HUES64 (cell line): ENCODE data around the gene CPZ.
"Not testable (repeated sequence)": the region's sequence is repeated elsewhere in the genome, so short reads cannot be mapped to it uniquely, and the experiment has no call there.

ENCODE experiments used
- H3K27ac ChIP-seq: 2 replicates; pipeline ENCODE4 v1.7.0; 2013; ENCODE audit warnings: low read depth, low read length, inconsistent platforms
- H3K27me3 ChIP-seq: 2 replicates; pipeline ENCODE4 v1.6.1; 2013; ENCODE audit warnings: mild to moderate bottlenecking, low read length; ENCODE audit not compliant: insufficient read depth
- H3K36me3 ChIP-seq: 2 replicates; pipeline ENCODE4 v1.6.1; 2013; ENCODE audit warnings: mild to moderate bottlenecking, low read length; ENCODE audit not compliant: insufficient read depth
- H3K4me1 ChIP-seq: 2 replicates; pipeline ENCODE4 v1.6.1; 2013; ENCODE audit warnings: mild to moderate bottlenecking, low read length, moderate library complexity; ENCODE audit not compliant: insufficient read depth
- H3K4me3 ChIP-seq: 2 replicates; pipeline ENCODE4 v1.5.1; 2013; ENCODE audit warnings: mild to moderate bottlenecking, low read length, moderate library complexity
- H3K9ac ChIP-seq: 2 replicates; pipeline ENCODE4 v1.6.1; 2013; ENCODE audit warnings: mild to moderate bottlenecking, low read depth, low read length
- H3K9me3 ChIP-seq: 2 replicates; pipeline ENCODE4 v1.6.1; 2013; ENCODE audit warnings: low read depth, low read length; ENCODE audit not compliant: insufficient read depth
- WGBS: fragments of 150-250, 120-280 bp; methylation state at CpG from one replicate; pipeline ENCODE4 v1.1.7; 2013; ENCODE audit warnings: missing lambda C conversion rate; 5-methylcytosine and 5-hydroxymethylcytosine counted together

Gene CPZ

DNA sequence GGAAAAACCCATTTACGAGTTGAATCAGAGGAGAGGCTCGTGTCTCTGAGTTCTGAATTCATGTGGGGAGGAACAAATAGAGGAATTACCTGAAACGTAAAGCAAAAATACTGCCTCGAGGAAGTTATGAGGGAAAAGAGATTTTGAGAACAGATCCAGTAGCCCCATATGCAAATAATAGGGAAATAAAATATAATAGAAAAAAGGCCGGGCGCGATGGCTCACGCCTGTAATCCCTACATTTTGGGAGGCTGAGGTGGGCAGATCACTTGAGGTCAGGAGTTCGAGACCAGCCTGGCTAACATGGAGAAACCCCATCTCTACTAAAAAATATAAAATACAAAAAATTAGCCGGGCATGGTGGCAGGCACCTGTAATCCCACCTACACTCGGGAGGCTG, 42.2 kb downstream of the CPZ start:
- H3K27me3 ChIP-seq, H3K4me3 ChIP-seq, H3K36me3 ChIP-seq, H3K4me1 ChIP-seq, H3K9ac ChIP-seq, H3K27ac ChIP-seq, H3K9me3 ChIP-seq: not testable (repeated sequence)
- no CpG with 5 or more reads among the region's 11 CpGs for WGBS

DNA sequence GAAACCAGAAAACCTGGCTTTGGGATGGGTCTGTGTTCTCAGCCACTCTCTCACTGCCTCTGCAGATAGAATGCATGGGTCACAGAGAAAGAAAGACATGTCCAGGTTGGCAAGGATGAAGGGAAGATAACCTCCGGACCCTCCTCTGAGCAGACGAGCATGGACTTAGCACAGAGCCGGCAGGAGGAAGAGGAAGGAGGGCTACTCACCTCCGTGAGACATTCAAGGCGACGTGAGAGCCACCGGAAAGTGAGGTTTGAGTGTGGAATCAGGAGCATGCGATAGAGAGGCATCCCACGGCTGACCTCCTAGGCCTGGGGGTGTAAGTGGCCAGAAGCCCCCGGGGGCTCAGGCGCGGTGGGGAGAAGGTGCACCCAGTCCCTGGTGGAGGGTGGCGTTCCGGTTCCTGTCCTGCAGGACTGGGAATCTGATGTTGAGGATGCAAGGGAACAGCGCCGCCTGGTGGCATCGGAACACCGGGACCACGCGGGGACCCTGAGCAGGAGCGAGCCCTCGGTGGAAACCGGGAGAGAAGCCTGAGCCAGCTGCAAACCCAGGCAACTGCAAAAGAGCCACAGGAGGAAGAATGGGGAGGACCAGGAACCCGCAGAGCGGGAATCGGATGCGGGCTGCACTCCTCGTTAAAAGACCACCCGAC, 43.5 kb downstream of the CPZ start:
- H3K27ac ChIP-seq, H3K27me3 ChIP-seq, H3K9me3 ChIP-seq, H3K4me1 ChIP-seq, H3K9ac ChIP-seq, H3K4me3 ChIP-seq, H3K36me3 ChIP-seq: not testable (repeated sequence)
- WGBS: no CpG with 5 or more reads among the region's 29 CpGs

DNA sequence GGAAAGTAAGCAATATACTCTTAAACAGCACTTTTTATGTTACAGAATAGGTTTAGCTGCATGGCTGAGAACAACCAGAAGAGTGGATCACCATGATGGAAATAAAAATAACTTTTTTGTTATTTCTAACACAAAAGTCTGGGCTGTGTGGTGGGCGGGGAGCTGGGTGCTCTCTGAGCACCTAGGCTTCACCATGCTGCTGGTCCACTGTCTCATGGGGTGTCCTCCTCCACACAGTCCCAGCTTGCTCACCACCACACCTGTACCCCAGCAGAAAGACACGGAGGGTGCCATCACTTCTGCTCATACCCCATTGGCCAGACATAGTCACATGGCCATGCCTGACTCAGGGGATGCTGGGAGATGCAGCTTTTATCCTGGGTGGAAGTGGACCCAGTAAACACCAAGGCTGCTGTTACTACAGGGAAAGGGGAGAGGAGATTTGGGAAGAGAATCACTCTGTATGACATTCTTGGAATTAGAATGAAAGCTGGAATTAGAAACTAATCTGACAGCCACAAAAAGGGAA, 45.0 kb downstream of the CPZ start:
- Histone ChIP-seq H3K4me1 (no peaks in the 10 kb centered on the region), H3K4me3 (no peak overlapping the region), H3K36me3 (no peaks in the 10 kb centered on the region), H3K9me3 (no peaks in the 10 kb centered on the region), H3K9ac (no peak overlapping the region), H3K27me3 (peaks cover 7% of the 10 kb centered on the region), H3K27ac (no peak overlapping the region)
- WGBS: 83% methylated on average over 2 of the region's 2 CpGs

DNA sequence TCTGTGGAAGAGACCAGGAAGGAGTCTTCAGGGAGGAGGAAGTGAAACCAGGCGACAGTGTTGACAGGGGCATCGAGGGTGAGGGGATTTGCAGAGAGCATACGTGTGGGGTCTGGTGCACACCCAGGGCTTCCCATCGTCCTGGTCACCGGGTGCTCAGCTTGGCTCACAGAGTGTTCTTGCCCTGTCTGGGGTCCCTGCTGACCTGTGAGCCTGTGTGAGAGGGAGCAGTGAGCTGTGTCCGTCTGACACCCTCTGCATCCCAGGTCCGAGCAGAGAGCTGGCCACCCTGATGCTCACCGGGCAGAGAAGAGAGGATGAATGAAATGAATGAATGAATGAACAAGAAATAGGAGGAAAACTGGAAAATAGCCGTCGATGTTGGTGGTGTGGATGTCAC, 46.5 kb downstream of the CPZ start:
- Histone ChIP-seq H3K27me3 (peaks cover 7% of the 10 kb centered on the region), H3K9me3 (no peaks in the 10 kb centered on the region), H3K27ac (no peak overlapping the region), H3K9ac (no peak overlapping the region), H3K4me3 (no peak overlapping the region), H3K4me1 (no peaks in the 10 kb centered on the region), H3K36me3 (no peaks in the 10 kb centered on the region)
- WGBS: 90% methylated on average over 10 of the region's 10 CpGs

DNA sequence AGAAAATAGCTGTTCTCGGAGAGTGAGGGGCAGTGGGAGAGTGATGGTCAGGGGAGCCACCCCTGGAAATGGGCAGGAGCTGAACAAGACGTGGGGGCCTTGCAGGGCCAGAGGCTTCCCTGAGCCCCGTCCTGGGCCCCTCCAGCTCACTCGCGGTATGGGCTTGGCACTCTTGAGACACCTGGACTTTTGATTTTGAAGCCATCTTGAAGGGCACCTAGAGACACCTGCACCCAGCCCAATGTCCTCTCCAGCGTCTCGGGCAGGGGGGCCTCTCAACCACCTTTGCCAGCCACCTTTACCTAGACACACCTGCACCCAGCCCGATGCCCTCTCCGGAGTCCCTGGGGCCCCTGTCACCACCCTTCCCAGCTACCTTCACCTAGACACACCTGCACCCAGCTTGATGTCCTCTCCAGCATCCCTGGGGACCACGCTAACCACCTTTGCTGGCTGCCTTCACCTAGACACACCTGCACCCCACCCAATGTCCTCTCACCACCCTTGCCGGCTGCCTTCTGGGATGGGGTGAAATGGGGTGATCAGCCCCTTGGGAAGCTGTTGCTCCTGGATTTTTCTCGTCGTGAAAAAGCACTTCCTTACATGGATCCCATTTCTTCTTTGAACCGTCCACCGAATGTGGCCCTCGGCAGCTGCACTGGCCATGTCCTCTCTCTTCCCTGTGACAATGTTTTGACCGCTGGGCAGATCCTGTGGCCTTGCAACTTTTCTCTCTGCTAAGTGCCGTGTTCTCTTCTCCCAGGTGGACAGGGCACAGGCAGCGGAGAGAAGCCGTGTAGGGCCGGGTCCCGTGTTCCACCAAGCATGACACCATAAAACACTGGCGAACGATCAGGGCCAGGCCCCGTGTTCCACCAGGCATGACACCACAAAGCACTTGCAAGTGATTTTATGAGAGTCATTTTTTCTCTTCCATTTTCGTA, 47.5 kb downstream of the CPZ start:
- Histone ChIP-seq H3K9me3 (no peaks in the 10 kb centered on the region), H3K9ac (no peak overlapping the region), H3K27ac (no peak overlapping the region), H3K27me3 (peaks cover 7% of the 10 kb centered on the region), H3K4me1 (no peaks in the 10 kb centered on the region), H3K36me3 (no peaks in the 10 kb centered on the region), H3K4me3 (no peak overlapping the region)
- 94% methylated on average over 26 of the region's 26 CpGs for WGBS

DNA sequence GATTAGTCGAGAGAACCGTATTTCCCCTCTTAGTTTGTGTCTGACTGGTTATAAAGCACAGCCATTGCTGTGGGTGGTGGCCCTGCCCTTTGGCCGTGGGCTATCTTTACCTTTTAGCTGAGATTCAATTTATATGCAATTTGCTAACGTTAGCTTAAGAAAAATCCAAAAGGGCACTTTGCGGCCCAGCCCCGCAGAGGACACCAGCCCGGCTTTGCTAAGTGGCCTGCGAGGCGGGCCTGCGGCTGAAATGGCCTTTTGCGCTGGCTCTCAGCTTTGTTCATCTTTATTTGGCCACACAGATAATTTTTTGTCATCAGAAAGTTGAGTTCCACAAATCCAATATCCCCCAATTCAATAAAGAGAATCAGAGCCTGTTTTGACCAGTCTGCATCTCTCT, 48.3 kb downstream of the CPZ start:
- no peaks in the 10 kb centered on the region for H3K36me3 ChIP-seq
- H3K4me1 ChIP-seq: no peaks in the 10 kb centered on the region
- peaks cover 7% of the 10 kb centered on the region for H3K27me3 ChIP-seq
- H3K4me3 ChIP-seq: no peak overlapping the region
- 92% methylated on average over 11 of the region's 11 CpGs for WGBS
- no peak overlapping the region for H3K9ac ChIP-seq
- H3K9me3 ChIP-seq: no peaks in the 10 kb centered on the region
- no peak overlapping the region for H3K27ac ChIP-seq

DNA sequence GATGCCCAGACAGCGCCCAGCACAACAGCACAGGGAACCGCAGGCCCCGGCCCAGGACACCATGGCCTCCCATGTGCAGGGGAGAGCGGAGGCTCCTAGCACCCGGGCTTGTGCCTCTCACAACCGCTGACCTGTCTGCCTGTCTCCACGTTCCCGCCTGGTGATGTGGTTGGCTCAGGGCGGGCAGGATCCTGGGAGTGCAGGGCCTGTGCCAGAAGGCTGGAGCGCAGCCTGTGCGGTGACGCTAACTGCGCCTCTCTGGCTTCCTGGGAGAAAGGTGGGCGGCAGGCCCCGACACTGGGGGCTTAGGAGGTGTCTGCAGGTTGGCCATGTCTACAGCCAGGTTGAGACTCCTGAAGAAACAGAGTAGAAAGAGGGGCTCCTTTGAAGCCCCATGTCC, 48.7 kb downstream of the CPZ start:
- Histone ChIP-seq H3K27ac (no peak overlapping the region), H3K27me3 (peaks cover 7% of the 10 kb centered on the region), H3K4me1 (no peaks in the 10 kb centered on the region), H3K9me3 (no peaks in the 10 kb centered on the region), H3K9ac (no peak overlapping the region), H3K36me3 (no peaks in the 10 kb centered on the region), H3K4me3 (no peak overlapping the region)
- 96% methylated on average over 15 of the region's 15 CpGs for WGBS

DNA sequence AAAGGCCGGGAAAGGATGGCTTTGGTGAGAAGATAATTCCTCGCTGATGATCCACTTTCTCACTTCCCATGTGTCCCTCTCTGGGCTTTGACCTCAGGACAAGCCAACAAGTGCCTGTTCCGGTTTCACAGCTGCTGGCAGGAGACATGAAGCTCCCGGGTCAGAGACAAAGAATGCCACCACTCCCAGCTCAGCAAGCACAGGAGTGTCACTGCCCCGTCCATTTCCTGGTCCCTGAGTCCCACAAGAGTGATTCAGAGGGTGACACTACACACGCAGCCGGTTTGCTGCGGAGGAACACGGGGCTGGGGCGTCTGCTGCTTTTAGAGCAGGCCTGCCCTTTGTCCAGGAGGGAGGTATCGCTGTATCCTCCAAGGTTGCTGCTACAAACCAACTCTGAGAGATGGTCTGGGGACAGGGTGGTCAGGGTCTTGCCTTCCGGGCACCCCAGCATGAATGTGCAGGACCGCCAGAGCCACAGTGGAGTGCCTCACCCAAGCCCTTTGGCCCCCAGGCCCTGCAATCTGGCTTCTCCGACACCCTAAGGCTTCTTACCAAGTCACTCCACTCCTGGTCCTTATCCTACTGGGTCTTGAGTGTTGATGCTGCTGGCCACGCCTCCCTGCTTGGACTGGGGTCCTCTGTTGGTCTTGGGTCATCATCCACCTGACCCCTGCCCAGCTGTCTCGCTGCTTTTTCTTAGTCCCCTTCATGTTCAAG, 49.5 kb downstream of the CPZ start:
- H3K27ac ChIP-seq: no peak overlapping the region
- H3K36me3 ChIP-seq: no peaks in the 10 kb centered on the region
- no peaks in the 10 kb centered on the region for H3K9me3 ChIP-seq
- H3K4me1 ChIP-seq: no peaks in the 10 kb centered on the region
- peaks cover 5% of the 10 kb centered on the region for H3K27me3 ChIP-seq
- 91% methylated on average over 16 of the region's 16 CpGs for WGBS
- no peak overlapping the region for H3K4me3 ChIP-seq
- H3K9ac ChIP-seq: no peak overlapping the region

DNA sequence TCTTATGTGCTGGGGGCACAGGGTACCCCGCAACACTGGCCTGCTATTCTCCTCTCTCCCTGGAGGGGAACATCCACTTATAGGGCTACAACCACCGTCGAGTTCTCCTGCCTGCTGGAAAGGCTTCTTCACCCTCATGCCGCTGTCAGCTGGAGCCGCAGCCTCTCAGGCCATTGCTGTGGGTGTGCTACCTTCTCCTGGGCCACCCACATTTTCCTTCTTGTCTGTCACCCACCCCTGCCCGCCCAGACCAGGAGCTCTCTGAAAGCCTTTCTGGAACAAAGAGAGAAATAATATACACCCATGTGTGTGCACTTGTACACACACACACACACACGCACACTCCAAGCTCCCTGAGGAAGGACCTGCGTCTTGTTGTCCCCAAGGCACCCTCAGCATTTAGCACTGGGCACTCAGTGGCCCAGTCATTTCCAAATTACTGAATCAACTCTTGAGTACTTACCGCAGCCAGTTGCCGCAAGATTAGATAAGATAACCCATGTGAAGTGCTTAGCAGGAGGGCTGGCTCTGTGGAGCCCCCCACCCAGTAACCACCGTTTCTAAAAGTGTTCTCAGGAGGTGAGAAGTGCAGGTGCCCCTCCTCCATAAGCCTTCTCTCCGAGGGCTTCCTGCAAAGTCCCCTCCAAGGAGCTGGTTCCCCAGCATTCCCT, 50.2 kb downstream of the CPZ start:
- no peaks in the 10 kb centered on the region for H3K4me1 ChIP-seq
- no peaks in the 10 kb centered on the region for H3K9me3 ChIP-seq
- H3K4me3 ChIP-seq: no peak overlapping the region
- 90% methylated on average over 11 of the region's 12 CpGs for WGBS
- H3K27ac ChIP-seq: no peak overlapping the region
- no peaks in the 10 kb centered on the region; the same call in 1 of the 2 replicates for H3K27me3 ChIP-seq
- H3K36me3 ChIP-seq: no peaks in the 10 kb centered on the region
- no peak overlapping the region for H3K9ac ChIP-seq

DNA sequence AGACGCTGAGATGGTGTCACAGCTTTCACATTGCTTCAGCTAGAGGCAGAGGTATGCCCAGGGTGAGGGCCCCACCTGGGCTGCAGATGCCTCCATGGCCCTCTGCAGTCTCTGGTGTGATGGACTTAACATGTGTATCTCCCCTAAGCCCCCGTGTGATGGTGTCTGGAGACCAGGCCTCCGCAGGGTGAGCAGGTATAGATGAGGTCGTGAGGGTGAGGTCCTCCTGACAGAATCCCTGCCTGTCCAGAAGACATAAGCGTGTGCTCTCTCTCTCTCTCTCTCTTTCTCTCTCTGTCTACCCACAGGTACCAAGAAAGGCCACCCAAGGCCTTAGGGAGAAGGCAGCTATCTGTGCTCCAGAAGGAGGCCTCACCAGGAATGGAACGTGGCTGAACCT, 50.9 kb downstream of the CPZ start:
- Histone ChIP-seq H3K27ac (no peak overlapping the region), H3K4me1 (no peaks in the 10 kb centered on the region), H3K4me3 (no peak overlapping the region), H3K36me3 (no peaks in the 10 kb centered on the region), H3K27me3 (no peaks in the 10 kb centered on the region), H3K9ac (no peak overlapping the region), H3K9me3 (no peaks in the 10 kb centered on the region)
- 86% methylated on average over 6 of the region's 6 CpGs for WGBS
